K562 (cell line): ENCODE results near the gene PAPOLB. TPM values are rescaled to one million over a fixed set of nuclear protein-coding genes. Genes with fewer than 3 reads are reported as not detected.

Source experiments
- KLF16 ChIP-seq: IDR thresholded peaks from 2 replicates; pipeline ENCODE4 v1.6.1; 2016; ENCODE audit warnings: antibody characterized with exemption
- SMARCA4 ChIP-seq: fragments of 450-650 bp; IDR thresholded peaks from 2 replicates; pipeline ENCODE4 v1.6.1; 2016
- SRSF3 ChIP-seq: fragments of 200-400 bp; formaldehyde crosslinking; IDR thresholded peaks from 2 replicates; pipeline ENCODE4 v1.6.1; 2016; ENCODE audit warnings: mild to moderate bottlenecking, low read length, moderate library complexity; ENCODE audit not compliant: insufficient read depth
- TAF15 ChIP-seq: fragments of 200-400 bp; formaldehyde crosslinking; IDR thresholded peaks from 2 replicates; pipeline ENCODE4 v1.6.1; 2017; ENCODE audit warnings: mild to moderate bottlenecking, low read depth, low read length, moderate library complexity
- ZNF354B ChIP-seq: fragments of 250-450 bp; sonication (Bioruptor Pico); IDR thresholded peaks from 2 replicates; pipeline ENCODE4 v1.4.0; 2020
- polyA plus RNA-seq, 8 experiments: library from polyadenylated mRNA; depleted of rRNA in 4 of 8; stranded (reverse) in 5 of 8; unstranded in 3 of 8; fragments of >200 nt; fragmentation: Nextera tagmentation in 2 of 8; fragmentation: Illumina TruSeq in 1 of 8; extraction: Ambion mirVana in 2 of 8; extraction: Trizol in 1 of 8; gene quantifications; 2 replicates each; pipeline versions ENCODE4 v1.2.1 to v1.2.3, GENCODE V29; 2011 to 2014; ENCODE audit warnings: inconsistent platforms in 1 of 8, missing spikeins in 1 of 8
- total RNA-seq, 7 experiments: library from RNA; depleted of rRNA in 6 of 7; stranded (reverse); fragments of >200 nt in 6 of 7; fragmentation: Illumina TruSeq in 2 of 7; extraction: Trizol in 2 of 7; gene quantifications; 2 replicates each; pipeline versions ENCODE4 v1.2.1 to v1.2.3, GENCODE V29; 2011 to 2021; ENCODE audit warnings: low replicate concordance in 1 of 7
- TF ChIP-seq, protein P1 (sequence below): fragments of 450-650 bp; IDR thresholded peaks from 2 replicates; pipeline ENCODE4 v1.6.1; 2016; ENCODE audit warnings: mild to moderate bottlenecking, moderate library complexity
- TF ChIP-seq, protein P2 (sequence below), 2 experiments: fragments of 450-650 bp; conservative IDR thresholded peaks; 2 replicates each; pipeline ENCODE4 v1.6.1; 2017; ENCODE audit warnings: mild to moderate bottlenecking in 2 of 2, moderate library complexity in 2 of 2

PAPOLB gene
- total and polyA plus RNA-seq, 9 of the 15 experiments (the other 6 are each of a cell fraction or from before 2014, with no cell fraction given), result 0.04 to 0.33 (median 0.16) TPM; not detected in 4

DNA sequence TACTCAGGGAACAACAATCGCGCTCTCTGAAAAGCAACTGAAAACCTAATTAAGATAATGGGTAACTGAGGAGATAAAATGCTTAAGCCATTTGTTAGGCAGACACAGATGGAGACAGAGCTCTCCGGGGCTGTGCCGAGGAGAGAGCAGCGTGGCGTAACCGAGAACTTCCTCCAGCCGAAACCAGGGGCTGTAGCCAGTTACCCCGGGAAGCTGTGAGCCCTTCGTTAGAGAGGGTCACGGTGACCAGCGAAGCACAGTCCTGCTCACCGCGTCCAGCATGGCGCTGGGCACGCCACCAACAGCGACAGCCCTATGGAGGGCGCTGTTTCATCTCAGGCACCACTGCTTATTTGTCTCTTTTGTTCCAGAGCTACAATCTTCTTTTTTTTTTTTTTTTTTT lies 16.1 kb downstream of the PAPOLB start (continued):
- TF ChIP-seq, protein P1, sequence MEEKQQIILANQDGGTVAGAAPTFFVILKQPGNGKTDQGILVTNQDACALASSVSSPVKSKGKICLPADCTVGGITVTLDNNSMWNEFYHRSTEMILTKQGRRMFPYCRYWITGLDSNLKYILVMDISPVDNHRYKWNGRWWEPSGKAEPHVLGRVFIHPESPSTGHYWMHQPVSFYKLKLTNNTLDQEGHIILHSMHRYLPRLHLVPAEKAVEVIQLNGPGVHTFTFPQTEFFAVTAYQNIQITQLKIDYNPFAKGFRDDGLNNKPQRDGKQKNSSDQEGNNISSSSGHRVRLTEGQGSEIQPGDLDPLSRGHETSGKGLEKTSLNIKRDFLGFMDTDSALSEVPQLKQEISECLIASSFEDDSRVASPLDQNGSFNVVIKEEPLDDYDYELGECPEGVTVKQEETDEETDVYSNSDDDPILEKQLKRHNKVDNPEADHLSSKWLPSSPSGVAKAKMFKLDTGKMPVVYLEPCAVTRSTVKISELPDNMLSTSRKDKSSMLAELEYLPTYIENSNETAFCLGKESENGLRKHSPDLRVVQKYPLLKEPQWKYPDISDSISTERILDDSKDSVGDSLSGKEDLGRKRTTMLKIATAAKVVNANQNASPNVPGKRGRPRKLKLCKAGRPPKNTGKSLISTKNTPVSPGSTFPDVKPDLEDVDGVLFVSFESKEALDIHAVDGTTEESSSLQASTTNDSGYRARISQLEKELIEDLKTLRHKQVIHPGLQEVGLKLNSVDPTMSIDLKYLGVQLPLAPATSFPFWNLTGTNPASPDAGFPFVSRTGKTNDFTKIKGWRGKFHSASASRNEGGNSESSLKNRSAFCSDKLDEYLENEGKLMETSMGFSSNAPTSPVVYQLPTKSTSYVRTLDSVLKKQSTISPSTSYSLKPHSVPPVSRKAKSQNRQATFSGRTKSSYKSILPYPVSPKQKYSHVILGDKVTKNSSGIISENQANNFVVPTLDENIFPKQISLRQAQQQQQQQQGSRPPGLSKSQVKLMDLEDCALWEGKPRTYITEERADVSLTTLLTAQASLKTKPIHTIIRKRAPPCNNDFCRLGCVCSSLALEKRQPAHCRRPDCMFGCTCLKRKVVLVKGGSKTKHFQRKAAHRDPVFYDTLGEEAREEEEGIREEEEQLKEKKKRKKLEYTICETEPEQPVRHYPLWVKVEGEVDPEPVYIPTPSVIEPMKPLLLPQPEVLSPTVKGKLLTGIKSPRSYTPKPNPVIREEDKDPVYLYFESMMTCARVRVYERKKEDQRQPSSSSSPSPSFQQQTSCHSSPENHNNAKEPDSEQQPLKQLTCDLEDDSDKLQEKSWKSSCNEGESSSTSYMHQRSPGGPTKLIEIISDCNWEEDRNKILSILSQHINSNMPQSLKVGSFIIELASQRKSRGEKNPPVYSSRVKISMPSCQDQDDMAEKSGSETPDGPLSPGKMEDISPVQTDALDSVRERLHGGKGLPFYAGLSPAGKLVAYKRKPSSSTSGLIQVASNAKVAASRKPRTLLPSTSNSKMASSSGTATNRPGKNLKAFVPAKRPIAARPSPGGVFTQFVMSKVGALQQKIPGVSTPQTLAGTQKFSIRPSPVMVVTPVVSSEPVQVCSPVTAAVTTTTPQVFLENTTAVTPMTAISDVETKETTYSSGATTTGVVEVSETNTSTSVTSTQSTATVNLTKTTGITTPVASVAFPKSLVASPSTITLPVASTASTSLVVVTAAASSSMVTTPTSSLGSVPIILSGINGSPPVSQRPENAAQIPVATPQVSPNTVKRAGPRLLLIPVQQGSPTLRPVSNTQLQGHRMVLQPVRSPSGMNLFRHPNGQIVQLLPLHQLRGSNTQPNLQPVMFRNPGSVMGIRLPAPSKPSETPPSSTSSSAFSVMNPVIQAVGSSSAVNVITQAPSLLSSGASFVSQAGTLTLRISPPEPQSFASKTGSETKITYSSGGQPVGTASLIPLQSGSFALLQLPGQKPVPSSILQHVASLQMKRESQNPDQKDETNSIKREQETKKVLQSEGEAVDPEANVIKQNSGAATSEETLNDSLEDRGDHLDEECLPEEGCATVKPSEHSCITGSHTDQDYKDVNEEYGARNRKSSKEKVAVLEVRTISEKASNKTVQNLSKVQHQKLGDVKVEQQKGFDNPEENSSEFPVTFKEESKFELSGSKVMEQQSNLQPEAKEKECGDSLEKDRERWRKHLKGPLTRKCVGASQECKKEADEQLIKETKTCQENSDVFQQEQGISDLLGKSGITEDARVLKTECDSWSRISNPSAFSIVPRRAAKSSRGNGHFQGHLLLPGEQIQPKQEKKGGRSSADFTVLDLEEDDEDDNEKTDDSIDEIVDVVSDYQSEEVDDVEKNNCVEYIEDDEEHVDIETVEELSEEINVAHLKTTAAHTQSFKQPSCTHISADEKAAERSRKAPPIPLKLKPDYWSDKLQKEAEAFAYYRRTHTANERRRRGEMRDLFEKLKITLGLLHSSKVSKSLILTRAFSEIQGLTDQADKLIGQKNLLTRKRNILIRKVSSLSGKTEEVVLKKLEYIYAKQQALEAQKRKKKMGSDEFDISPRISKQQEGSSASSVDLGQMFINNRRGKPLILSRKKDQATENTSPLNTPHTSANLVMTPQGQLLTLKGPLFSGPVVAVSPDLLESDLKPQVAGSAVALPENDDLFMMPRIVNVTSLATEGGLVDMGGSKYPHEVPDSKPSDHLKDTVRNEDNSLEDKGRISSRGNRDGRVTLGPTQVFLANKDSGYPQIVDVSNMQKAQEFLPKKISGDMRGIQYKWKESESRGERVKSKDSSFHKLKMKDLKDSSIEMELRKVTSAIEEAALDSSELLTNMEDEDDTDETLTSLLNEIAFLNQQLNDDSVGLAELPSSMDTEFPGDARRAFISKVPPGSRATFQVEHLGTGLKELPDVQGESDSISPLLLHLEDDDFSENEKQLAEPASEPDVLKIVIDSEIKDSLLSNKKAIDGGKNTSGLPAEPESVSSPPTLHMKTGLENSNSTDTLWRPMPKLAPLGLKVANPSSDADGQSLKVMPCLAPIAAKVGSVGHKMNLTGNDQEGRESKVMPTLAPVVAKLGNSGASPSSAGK, result 0 out of 2 replicates have a peak, but pooled peaks have one; percentile 17
- TF ChIP-seq, protein P2, sequence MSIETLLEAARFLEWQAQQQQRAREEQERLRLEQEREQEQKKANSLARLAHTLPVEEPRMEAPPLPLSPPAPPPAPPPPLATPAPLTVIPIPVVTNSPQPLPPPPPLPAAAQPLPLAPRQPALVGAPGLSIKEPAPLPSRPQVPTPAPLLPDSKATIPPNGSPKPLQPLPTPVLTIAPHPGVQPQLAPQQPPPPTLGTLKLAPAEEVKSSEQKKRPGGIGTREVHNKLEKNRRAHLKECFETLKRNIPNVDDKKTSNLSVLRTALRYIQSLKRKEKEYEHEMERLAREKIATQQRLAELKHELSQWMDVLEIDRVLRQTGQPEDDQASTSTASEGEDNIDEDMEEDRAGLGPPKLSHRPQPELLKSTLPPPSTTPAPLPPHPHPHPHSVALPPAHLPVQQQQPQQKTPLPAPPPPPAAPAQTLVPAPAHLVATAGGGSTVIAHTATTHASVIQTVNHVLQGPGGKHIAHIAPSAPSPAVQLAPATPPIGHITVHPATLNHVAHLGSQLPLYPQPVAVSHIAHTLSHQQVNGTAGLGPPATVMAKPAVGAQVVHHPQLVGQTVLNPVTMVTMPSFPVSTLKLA (conservative IDR thresholded peaks at IDR 0.05), result no peak
- TF ChIP-seq SMARCA4 (peak; percentile 51), ZNF354B (CRISPR knock-in tag) (no peak), KLF16 (no peak), TAF15 (no peak), SRSF3 (no peak)
